ENCODE measurements around the gene TRMT44.

- TF ChIP-seq, protein P1, sequence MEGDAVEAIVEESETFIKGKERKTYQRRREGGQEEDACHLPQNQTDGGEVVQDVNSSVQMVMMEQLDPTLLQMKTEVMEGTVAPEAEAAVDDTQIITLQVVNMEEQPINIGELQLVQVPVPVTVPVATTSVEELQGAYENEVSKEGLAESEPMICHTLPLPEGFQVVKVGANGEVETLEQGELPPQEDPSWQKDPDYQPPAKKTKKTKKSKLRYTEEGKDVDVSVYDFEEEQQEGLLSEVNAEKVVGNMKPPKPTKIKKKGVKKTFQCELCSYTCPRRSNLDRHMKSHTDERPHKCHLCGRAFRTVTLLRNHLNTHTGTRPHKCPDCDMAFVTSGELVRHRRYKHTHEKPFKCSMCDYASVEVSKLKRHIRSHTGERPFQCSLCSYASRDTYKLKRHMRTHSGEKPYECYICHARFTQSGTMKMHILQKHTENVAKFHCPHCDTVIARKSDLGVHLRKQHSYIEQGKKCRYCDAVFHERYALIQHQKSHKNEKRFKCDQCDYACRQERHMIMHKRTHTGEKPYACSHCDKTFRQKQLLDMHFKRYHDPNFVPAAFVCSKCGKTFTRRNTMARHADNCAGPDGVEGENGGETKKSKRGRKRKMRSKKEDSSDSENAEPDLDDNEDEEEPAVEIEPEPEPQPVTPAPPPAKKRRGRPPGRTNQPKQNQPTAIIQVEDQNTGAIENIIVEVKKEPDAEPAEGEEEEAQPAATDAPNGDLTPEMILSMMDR (conservative IDR thresholded peaks at IDR 0.05; ENCODE audit: low read depth, low read length), result no peak
- TF ChIP-seq EZH2 (IDR thresholded peaks at IDR 0.05; ENCODE audit: borderline replicate concordance, low read depth, low read length, poor library complexity, severe bottlenecking), result no peak
Observed at GRCh38 chr4:8404791-8405515, 35.6 kb upstream of the TRMT44 start.

Data from A673 (cell line).